Measurements from ENCODE around the gene LAMA2. TPM values are rescaled to one million over a fixed set of nuclear protein-coding genes. Genes with fewer than 3 reads are reported as not detected.

The LAMA2 gene
- total and polyA plus RNA-seq, 7 donors: 8.8 to 59.0 (median 27.3) TPM

DNA sequence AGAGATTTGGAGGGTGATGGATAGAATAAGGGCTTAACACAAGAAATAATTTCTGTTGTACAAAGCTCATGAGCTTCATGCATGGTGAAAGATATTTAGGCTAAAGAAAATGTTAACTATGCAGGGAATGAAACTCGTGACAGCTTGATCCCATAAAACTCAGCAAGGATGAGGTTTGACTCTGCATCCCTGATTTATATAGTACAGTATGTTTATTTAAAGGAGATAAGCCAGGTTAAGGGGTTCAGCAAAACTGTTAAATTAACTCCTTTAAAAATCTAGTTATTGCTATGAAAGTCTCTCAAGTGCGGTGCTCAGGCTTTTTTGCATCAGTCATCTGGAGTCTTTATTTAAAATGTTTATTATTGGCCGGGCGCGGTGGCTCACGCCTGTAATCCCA is 326.4 kb downstream of the LAMA2 start:
- H3K27ac ChIP-seq: no peak overlapping the region
- H3K9me3 ChIP-seq: no peaks in the 10 kb centered on the region
- H3K4me1 ChIP-seq: no peaks in the 10 kb centered on the region
- TF ChIP-seq, protein P1, sequence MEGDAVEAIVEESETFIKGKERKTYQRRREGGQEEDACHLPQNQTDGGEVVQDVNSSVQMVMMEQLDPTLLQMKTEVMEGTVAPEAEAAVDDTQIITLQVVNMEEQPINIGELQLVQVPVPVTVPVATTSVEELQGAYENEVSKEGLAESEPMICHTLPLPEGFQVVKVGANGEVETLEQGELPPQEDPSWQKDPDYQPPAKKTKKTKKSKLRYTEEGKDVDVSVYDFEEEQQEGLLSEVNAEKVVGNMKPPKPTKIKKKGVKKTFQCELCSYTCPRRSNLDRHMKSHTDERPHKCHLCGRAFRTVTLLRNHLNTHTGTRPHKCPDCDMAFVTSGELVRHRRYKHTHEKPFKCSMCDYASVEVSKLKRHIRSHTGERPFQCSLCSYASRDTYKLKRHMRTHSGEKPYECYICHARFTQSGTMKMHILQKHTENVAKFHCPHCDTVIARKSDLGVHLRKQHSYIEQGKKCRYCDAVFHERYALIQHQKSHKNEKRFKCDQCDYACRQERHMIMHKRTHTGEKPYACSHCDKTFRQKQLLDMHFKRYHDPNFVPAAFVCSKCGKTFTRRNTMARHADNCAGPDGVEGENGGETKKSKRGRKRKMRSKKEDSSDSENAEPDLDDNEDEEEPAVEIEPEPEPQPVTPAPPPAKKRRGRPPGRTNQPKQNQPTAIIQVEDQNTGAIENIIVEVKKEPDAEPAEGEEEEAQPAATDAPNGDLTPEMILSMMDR (IDR thresholded peaks at IDR 0.05): no peak
- ATAC-seq (no peak), DNase-seq (no peak)
- no peak overlapping the region for H3K4me3 ChIP-seq
- intact Hi-C loops (cut with DNase I): no loop called here
- no peaks in the 10 kb centered on the region for H3K36me3 ChIP-seq (ENCODE audit: insufficient read depth in 1 of 2, low read depth in 1 of 2)
- H3K27me3 ChIP-seq (ENCODE audit: insufficient read depth in 3 of 3, low read length in 2 of 3): no peaks in the 10 kb centered on the region
- 93 to 97% (median 94%) methylated on average over 6 of the region's 6 CpGs for WGBS, 3 donors

DNA sequence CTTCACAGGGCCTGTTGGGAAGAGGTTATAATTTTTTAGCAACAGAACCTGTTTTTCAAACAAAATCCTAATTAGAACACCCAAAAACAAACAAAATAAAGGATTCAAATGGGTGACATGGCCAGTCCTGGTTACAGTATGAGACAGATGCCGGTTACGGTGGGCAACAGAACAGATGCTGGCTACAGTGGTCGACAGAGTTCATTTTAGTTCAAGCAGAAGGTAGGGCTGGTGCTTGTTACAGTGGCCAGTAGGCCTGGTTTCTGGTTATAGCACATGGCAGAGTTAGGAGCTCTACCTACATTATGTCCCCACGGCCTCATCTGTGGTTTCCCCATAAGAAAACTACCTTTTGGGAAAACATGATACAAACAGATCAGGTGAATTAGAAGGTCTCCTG is 327.7 kb downstream of the LAMA2 start:
- no peak for ATAC-seq
- 69 to 89% (median 76%) methylated on average over 4 of the region's 4 CpGs for WGBS, 3 donors

DNA sequence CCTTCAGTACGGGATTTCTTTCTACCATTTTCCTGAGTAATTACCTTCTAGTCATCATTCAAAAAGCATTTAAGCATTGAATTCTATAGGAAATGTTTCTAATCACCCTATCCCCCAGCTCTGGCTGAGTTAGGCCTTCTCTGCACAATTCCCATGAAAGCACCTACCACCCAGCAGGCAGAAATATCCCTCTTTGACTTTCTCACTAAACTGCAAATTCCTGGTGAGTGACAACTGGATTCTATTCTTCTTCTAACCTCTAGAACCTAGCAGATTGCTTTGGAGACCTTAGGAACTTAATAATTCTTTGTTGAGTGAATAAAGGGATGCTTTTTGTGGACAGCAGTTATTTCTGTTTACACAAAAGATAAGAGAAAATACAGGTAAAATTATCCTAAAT is 328.7 kb downstream of the LAMA2 start:
- Histone ChIP-seq H3K27me3 (ENCODE audit: insufficient read depth in 3 of 3, low read length in 2 of 3) (no peaks in the 10 kb centered on the region), H3K36me3 (ENCODE audit: insufficient read depth in 1 of 2, low read depth in 1 of 2) (no peaks in the 10 kb centered on the region), H3K4me1 (no peaks in the 10 kb centered on the region), H3K9me3 (no peaks in the 10 kb centered on the region), H3K27ac (no peak overlapping the region), H3K4me3 (no peak overlapping the region)
- TF ChIP-seq, protein P1 (IDR thresholded peaks at IDR 0.05): no peak
- intact Hi-C loops (cut with DNase I): no loop called here
- 81 to 89% (median 81%) methylated on average over 1 of the region's 1 CpG for WGBS, 3 donors
- ATAC-seq (no peak), DNase-seq (no peak)

More for the DNA sequence above, 327.7 kb downstream of the LAMA2 start:
- Histone ChIP-seq H3K4me1 (no peaks in the 10 kb centered on the region), H3K36me3 (ENCODE audit: insufficient read depth in 1 of 2, low read depth in 1 of 2) (no peaks in the 10 kb centered on the region), H3K27ac (no peak overlapping the region), H3K9me3 (no peaks in the 10 kb centered on the region), H3K27me3 (ENCODE audit: insufficient read depth in 3 of 3, low read length in 2 of 3) (no peaks in the 10 kb centered on the region), H3K4me3 (no peak overlapping the region)
- TF ChIP-seq, protein P1 (IDR thresholded peaks at IDR 0.05): no peak
- intact Hi-C loops (cut with DNase I): no loop called here
- DNase-seq: no peak

DNA sequence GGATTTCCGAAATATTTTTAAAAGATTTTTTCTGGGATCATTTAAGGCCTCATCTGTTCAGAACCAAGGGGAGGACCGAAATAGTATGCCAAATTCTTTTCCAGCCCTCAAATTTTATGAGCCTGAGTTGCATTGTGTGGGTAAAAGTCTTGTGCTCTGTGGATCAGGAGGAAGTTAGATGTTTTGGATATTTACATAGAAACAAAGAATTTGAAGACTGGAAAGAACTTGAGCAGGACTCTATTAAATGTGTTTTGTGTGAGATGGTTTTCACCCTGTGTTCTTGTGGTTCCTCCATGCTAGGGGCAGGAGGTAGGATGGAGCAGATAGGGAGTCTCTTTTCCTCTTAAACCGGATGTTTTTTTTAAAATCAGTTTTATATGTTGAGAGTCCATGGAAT is 329.1 kb downstream of the LAMA2 start:
- H3K27ac ChIP-seq: no peak overlapping the region
- no peaks in the 10 kb centered on the region for H3K9me3 ChIP-seq

DNA sequence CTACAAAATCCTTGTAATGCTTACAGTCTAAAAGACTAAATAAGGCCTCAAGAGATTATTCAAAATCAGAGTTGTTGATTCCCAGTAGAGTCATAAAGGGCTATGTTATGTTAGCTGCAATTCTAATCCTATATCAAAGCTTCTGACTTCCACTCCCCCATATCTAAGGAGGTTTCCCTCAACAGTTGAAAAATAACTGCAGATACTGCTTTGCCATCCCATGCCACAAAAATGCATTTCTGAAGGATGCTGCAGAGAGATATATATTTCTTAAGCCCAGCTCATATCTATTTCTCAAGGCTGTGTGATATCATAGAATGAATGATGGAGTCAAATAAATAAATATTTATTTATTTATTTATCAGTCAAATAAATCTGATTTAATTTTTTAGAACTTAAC is 332.3 kb downstream of the LAMA2 start:
- Histone ChIP-seq H3K9me3 (no peaks in the 10 kb centered on the region), H3K27ac (no peak overlapping the region), H3K4me3 (no peak overlapping the region), H3K27me3 (ENCODE audit: insufficient read depth in 3 of 3, low read length in 2 of 3) (no peaks in the 10 kb centered on the region), H3K36me3 (ENCODE audit: insufficient read depth in 1 of 2, low read depth in 1 of 2) (no peaks in the 10 kb centered on the region), H3K4me1 (no peaks in the 10 kb centered on the region)
- ATAC-seq (no peak), DNase-seq (no peak)
- intact Hi-C loops (cut with DNase I): no loop called here
- TF ChIP-seq, protein P1 (IDR thresholded peaks at IDR 0.05): no peak

More for the DNA sequence above, 329.1 kb downstream of the LAMA2 start:
- Histone ChIP-seq H3K27me3 (ENCODE audit: insufficient read depth in 3 of 3, low read length in 2 of 3) (no peaks in the 10 kb centered on the region), H3K4me1 (no peaks in the 10 kb centered on the region), H3K36me3 (ENCODE audit: insufficient read depth in 1 of 2, low read depth in 1 of 2) (no peaks in the 10 kb centered on the region), H3K4me3 (no peak overlapping the region)
- no peak for ATAC-seq
- intact Hi-C loops (cut with DNase I): no loop called here
- DNase-seq: no peak
- TF ChIP-seq, protein P1 (IDR thresholded peaks at IDR 0.05): no peak
- WGBS, 3 donors: 45 to 59% (median 48%) methylated on average over 3 of the region's 3 CpGs
